Measurements from ENCODE around the gene RASD1. TPM values are rescaled to one million over a fixed set of nuclear protein-coding genes. Genes with fewer than 3 reads are reported as not detected.

The RASD1 gene
- total and polyA plus RNA-seq, 3 experiments from 2014 or later: 1.0 to 1.1 (median 1.0) TPM

- Mint-ChIP-seq H3K4me3 (no peak overlapping the region), H3K4me1 (peaks cover 45 to 59% (median 48%) of the 10 kb centered on the region in 3 donors), H3K27ac (peak overlapping the region in 2 of 8 donors; percentile 12 to 42), H3K9me3 (no peaks in the 10 kb centered on the region), H3K36me3 (peaks cover 4 to 54% (median 14%) of the 10 kb centered on the region in 3 donors), H3K27me3 (peaks cover 0 to 2% of the 10 kb centered on the region in 2 donors)
- H3K36me3 ChIP-seq (ENCODE audit: insufficient read depth, low read length): peaks cover 14% of the 10 kb centered on the region
- POLR2A ChIA-PET: no interaction called here
- peaks cover 17% of the 10 kb centered on the region for H3K4me1 ChIP-seq (ENCODE audit: insufficient read depth, low read length)
- H3K27me3 ChIP-seq (ENCODE audit: insufficient read depth, low read length, poor library complexity, severe bottlenecking): no peaks in the 10 kb centered on the region
- no peak overlapping the region for H3K27ac ChIP-seq (ENCODE audit: low read depth, low read length)
- H3K4me3 ChIP-seq (ENCODE audit: low read length): no peak overlapping the region
- CTCF ChIA-PET: no interaction called here
- no peaks in the 10 kb centered on the region for H3K9me3 ChIP-seq (ENCODE audit: low read length)
- no peak for DNase-seq
Observed at GRCh38 chr17:17484451-17484899, 11.7 kb downstream of the RASD1 start.

GRCh38 chr17:17481860-17482259 lies 14.3 kb downstream of the RASD1 start:
- H3K27ac Mint-ChIP-seq: peak overlapping the region in 3 of 8 donors; percentile 4 to 40 (median 37)
- CTCF ChIA-PET: interaction anchor here (1.6 kb wide), 1 partner anchor 14 kb away, joined by 8 read pairs; the partner anchor contains the start of gene RASD1
- H3K9me3 Mint-ChIP-seq: no peaks in the 10 kb centered on the region

GRCh38 chr17:17480593-17481148 lies 15.5 kb downstream of the RASD1 start:
- Mint-ChIP-seq H3K36me3 (peaks cover 0 to 41% (median 6%) of the 10 kb centered on the region in 3 donors), H3K27me3 (peaks cover 0 to 4% of the 10 kb centered on the region in 2 donors), H3K27ac (peak overlapping the region in 6 of 8 donors; percentile 24 to 86 (median 76)), H3K9me3 (no peaks in the 10 kb centered on the region), H3K4me3 (peak overlapping the region in 2 of 7 donors; percentile 5 to 58), H3K4me1 (peaks cover 57 to 84% (median 72%) of the 10 kb centered on the region in 3 donors)
- Histone ChIP-seq H3K27me3 (ENCODE audit: insufficient read depth, low read length, poor library complexity, severe bottlenecking) (no peaks in the 10 kb centered on the region), H3K4me1 (ENCODE audit: insufficient read depth, low read length) (peaks cover 46% of the 10 kb centered on the region), H3K4me3 (ENCODE audit: low read length) (no peak overlapping the region), H3K9me3 (ENCODE audit: low read length) (no peaks in the 10 kb centered on the region), H3K27ac (ENCODE audit: low read depth, low read length) (no peak overlapping the region), H3K36me3 (ENCODE audit: insufficient read depth, low read length) (peaks cover 7% of the 10 kb centered on the region)
- DNase-seq: no peak
- POLR2A ChIA-PET: no interaction called here
- CTCF ChIA-PET: interaction anchor here (1.6 kb wide), 1 partner anchor 16 kb away, joined by 8 read pairs; the partner anchor contains the start of gene RASD1

More at GRCh38 chr17:17481860-17482259, 14.3 kb downstream of the RASD1 start:
- Histone ChIP-seq H3K4me3 (ENCODE audit: low read length) (no peak overlapping the region), H3K27ac (ENCODE audit: low read depth, low read length) (no peak overlapping the region), H3K36me3 (ENCODE audit: insufficient read depth, low read length) (peaks cover 7% of the 10 kb centered on the region), H3K9me3 (ENCODE audit: low read length) (no peaks in the 10 kb centered on the region), H3K4me1 (ENCODE audit: insufficient read depth, low read length) (peaks cover 41% of the 10 kb centered on the region), H3K27me3 (ENCODE audit: insufficient read depth, low read length, poor library complexity, severe bottlenecking) (no peaks in the 10 kb centered on the region)
- POLR2A ChIA-PET: no interaction called here
- Mint-ChIP-seq H3K27me3 (peaks cover 0 to 2% of the 10 kb centered on the region in 2 donors), H3K4me1 (peaks cover 53 to 77% (median 65%) of the 10 kb centered on the region in 3 donors), H3K36me3 (peaks cover 0 to 43% (median 7%) of the 10 kb centered on the region in 3 donors), H3K4me3 (peak overlapping the region in 1 of 7 donors; percentile 8)
- no peak for DNase-seq

DNA sequence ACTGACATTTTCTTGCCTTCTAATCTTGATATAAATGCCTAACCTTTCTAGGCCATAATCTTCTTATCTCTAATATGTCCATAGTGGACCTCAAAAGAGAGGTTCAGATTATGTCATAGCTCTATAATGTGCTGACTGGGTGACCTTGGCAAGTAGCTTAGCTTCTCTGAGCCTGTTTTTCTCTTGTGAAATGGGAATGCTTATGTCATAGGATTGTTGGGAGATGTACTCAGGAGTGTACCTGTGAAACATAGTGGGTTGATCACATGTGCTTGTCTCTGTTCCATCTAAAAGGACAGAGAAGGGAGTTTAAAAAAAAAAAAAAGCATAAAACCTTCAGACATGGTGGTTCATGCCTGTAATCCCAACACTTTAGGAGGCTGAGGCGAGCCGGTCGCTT lies 17.0 kb downstream of the RASD1 start:
- Mint-ChIP-seq H3K27ac (peak overlapping the region in 6 of 8 donors; percentile 2 to 98 (median 30)), H3K9me3 (no peaks in the 10 kb centered on the region), H3K27me3 (peaks cover under 1 to 2% of the 10 kb centered on the region in 2 donors), H3K4me3 (peak overlapping the region in 5 of 7 donors; percentile 13 to 99 (median 46)), H3K4me1 (peaks cover 49 to 74% (median 67%) of the 10 kb centered on the region in 3 donors), H3K36me3 (peaks cover 0 to 35% (median 5%) of the 10 kb centered on the region in 3 donors)
- ChIA-PET CTCF (no interaction called here), POLR2A (no interaction called here)
- Histone ChIP-seq H3K27ac (ENCODE audit: low read depth, low read length) (no peak overlapping the region), H3K4me1 (ENCODE audit: insufficient read depth, low read length) (peaks cover 41% of the 10 kb centered on the region), H3K36me3 (ENCODE audit: insufficient read depth, low read length) (peaks cover 7% of the 10 kb centered on the region), H3K27me3 (ENCODE audit: insufficient read depth, low read length, poor library complexity, severe bottlenecking) (no peaks in the 10 kb centered on the region), H3K9me3 (ENCODE audit: low read length) (no peaks in the 10 kb centered on the region), H3K4me3 (ENCODE audit: low read length) (no peak overlapping the region)
- DNase-seq: no peak

DNA sequence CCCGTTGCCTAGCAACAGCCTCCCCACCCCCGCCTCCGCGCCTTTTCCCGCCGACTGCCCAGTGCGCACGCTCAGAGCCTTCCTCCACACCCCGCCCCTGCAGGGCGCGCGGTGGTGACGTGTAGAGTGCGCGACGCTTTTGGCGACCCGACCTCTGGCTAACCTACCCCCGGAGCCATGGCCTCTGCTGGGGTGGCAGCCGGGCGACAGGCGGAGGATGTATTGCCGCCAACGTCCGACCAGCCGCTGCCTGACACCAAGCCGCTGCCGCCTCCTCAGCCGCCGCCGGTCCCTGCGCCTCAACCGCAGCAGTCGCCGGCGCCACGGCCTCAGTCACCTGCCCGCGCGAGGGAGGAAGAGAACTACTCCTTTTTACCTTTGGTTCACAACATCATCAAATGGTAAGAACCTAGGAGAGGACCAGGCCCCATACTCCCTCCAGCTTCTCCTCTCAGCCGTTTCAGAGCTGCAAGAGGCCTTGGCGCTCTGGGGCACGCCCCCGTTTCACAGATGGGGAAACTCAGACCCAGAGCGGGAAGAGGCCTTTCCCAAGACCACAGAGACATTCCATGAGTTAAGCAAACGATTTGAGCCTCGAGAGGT lies 19.2 kb downstream of the RASD1 start, which contains the start of gene MED9:
MED9 (plus strand) TSS at position 136 of the 603 bp plus-strand sequence; CDS start at position 178, 42 bp downstream.
- Histone ChIP-seq H3K27me3 (ENCODE audit: insufficient read depth, low read length, poor library complexity, severe bottlenecking) (no peaks in the 10 kb centered on the region), H3K4me3 (ENCODE audit: low read length) (peak within 1 kb of the TSS; percentile 92), H3K27ac (ENCODE audit: low read depth, low read length) (peak within 1 kb of the TSS; percentile 83), H3K9me3 (ENCODE audit: low read length) (no peaks in the 10 kb centered on the region), H3K4me1 (ENCODE audit: insufficient read depth, low read length) (peaks cover 40% of the 10 kb centered on the region), H3K36me3 (ENCODE audit: insufficient read depth, low read length) (peaks cover 7% of the 10 kb centered on the region)
- POLR2A ChIA-PET: no interaction called here
- peaks cover 4 to 13% of the 10 kb centered on the region in 2 donors for H3K27me3 Mint-ChIP-seq
- peak within 1 kb of the TSS; percentile 90 to 98 (median 92) for H3K27ac Mint-ChIP-seq
- DNase-seq: peak; percentile 91 to 97 (median 92)
- H3K9me3 Mint-ChIP-seq: no peaks in the 10 kb centered on the region
- CTCF ChIA-PET: no interaction called here
- H3K4me1 Mint-ChIP-seq: peaks cover 39 to 58% (median 52%) of the 10 kb centered on the region in 3 donors
- H3K36me3 Mint-ChIP-seq: peaks cover 0 to 28% (median 1%) of the 10 kb centered on the region in 3 donors
- peak within 1 kb of the TSS; percentile 90 to 99 (median 93) for H3K4me3 Mint-ChIP-seq

DNA sequence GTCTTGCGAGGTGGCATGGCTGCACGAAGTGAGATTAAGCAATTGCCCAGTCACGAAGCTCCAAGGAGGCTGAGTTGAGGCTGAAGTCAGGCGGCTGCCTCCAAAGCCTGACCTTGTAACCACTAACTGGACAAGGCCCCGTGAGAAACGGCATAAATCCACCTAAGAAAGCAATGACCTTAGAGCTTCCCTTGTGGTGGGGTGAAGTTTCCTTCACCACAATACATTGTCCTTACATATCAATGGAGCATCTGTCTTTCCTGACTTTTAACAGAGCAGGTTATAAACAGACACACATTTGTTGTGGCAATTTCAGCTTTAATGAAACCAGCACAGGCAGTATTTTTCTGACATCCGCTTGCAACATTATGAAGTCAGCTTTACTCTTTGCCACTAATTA lies 21.9 kb downstream of the RASD1 start:
- Histone ChIP-seq H3K4me1 (ENCODE audit: insufficient read depth, low read length) (peaks cover 27% of the 10 kb centered on the region), H3K27ac (ENCODE audit: low read depth, low read length) (no peak overlapping the region), H3K4me3 (ENCODE audit: low read length) (no peak overlapping the region), H3K27me3 (ENCODE audit: insufficient read depth, low read length, poor library complexity, severe bottlenecking) (no peaks in the 10 kb centered on the region), H3K9me3 (ENCODE audit: low read length) (no peaks in the 10 kb centered on the region), H3K36me3 (ENCODE audit: insufficient read depth, low read length) (no peaks in the 10 kb centered on the region)
- Mint-ChIP-seq H3K4me3 (peak overlapping the region in 1 of 7 donors; percentile 69), H3K27me3 (peaks cover 6 to 21% of the 10 kb centered on the region in 2 donors), H3K27ac (peak overlapping the region in 1 of 8 donors; percentile 78), H3K9me3 (no peaks in the 10 kb centered on the region), H3K36me3 (peaks cover 0 to 11% (median 0%) of the 10 kb centered on the region in 3 donors), H3K4me1 (peaks cover 21 to 33% (median 30%) of the 10 kb centered on the region in 3 donors)
- DNase-seq: no peak
- ChIA-PET CTCF (interaction anchor here (1.7 kb wide), 1 partner anchor 120 kb away, joined by 6 read pairs; no protein-coding TSS in a partner anchor), POLR2A (no interaction called here)

DNA sequence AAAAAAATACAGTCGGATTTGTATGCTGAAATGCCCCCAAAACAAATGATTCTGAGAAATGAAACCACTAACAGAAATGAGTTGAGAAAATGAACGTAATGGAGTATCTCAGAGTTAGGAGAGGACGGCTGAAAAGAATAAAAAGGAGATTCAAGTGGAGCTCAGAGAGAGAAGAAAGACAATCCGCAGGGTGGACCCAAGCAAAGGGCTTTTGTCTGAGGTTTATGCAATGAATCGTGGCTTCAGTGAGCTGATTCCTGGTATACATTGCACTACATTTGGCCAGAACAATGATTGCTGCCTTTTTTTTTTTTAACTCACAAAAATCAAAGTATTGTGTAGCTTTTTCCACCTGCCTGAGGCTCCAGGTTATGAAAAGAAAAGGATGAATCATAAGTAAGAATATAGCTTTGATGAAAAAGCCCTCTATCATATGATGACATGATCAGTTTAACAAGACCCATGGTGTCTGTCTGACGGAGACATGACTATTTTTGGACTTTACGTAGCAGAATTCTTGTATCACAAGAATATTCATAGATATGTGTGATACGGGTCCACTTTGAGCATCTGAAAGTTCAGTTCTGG lies 23.8 kb downstream of the RASD1 start:
- H3K4me3 ChIP-seq (ENCODE audit: low read length): no peak overlapping the region
- Mint-ChIP-seq H3K27ac (peak overlapping the region in 1 of 8 donors; percentile 48), H3K36me3 (peaks cover 0 to 7% (median 3%) of the 10 kb centered on the region in 3 donors), H3K4me1 (peaks cover 9 to 16% (median 14%) of the 10 kb centered on the region in 3 donors), H3K4me3 (peak overlapping the region in 1 of 7 donors; percentile 44), H3K9me3 (no peaks in the 10 kb centered on the region), H3K27me3 (peaks cover 6 to 34% of the 10 kb centered on the region in 2 donors)
- DNase-seq: no peak
- H3K27me3 ChIP-seq (ENCODE audit: insufficient read depth, low read length, poor library complexity, severe bottlenecking): peaks cover 4% of the 10 kb centered on the region
- no peaks in the 10 kb centered on the region for H3K36me3 ChIP-seq (ENCODE audit: insufficient read depth, low read length)
- H3K4me1 ChIP-seq (ENCODE audit: insufficient read depth, low read length): peaks cover 9% of the 10 kb centered on the region
- ChIA-PET POLR2A (no interaction called here), CTCF (interaction anchor here (0.9 kb wide), 1 partner anchor 24 kb away, joined by 3 read pairs; no protein-coding TSS in a partner anchor)
- no peak overlapping the region for H3K27ac ChIP-seq (ENCODE audit: low read depth, low read length)
- H3K9me3 ChIP-seq (ENCODE audit: low read length): no peaks in the 10 kb centered on the region

Data from CD8-positive, alpha-beta memory T cell (primary cell).